Measurements from ENCODE around the gene SLC2A4RG. TPM values are rescaled to one million over a fixed set of nuclear protein-coding genes. Genes with fewer than 3 reads are reported as not detected.

Gene SLC2A4RG
- polyA plus RNA-seq, 1 donor from 2014 or later = 2.0 TPM

DNA sequence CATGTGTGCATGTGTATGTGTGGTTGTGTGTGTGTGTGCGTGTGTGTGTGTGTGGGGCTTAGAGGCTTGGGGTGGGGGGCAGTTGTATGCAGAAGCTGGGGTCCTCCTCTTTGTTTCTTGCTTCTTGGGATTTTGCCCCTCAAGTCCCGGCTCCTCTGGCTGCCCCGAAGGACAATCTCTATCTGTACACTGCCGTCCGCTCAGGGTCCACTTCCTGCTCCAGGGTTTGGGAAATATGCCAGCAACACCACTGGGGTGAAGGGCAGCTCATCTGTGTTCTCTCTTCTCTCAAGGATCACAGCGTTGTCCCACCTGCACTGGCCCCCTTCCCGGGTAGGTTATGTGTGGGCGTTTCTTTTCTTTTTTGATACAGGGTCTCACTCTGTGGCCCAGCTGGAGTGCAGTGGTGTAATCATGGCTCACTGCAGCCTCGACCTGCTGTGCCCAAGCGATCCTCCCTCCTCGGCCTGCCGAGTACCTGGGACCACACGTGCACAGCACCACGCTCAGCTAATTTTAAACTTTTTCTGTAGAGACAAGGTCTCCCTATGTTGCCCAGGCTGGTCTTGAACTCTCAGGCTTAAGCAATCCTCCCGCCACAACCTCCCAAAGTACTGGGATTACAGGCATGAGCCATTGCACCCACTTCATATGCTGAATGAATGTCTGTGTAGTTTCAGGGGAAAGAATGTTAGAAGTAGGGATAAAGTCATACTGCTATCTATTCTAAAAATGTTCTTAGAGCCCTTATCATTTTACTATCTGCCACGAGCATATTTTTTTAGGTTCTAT lies 25.7 kb downstream of the SLC2A4RG start:
- H3K4me3 Mint-ChIP-seq = no peak overlapping the region
- peaks cover 8% of the 10 kb centered on the region for H3K27me3 Mint-ChIP-seq
- no peaks in the 10 kb centered on the region for H3K4me1 Mint-ChIP-seq
- H3K27ac Mint-ChIP-seq = peak overlapping the region in 1 of 3 donors; percentile 77
- no peaks in the 10 kb centered on the region for H3K36me3 Mint-ChIP-seq
- H3K9me3 Mint-ChIP-seq = no peaks in the 10 kb centered on the region

DNA sequence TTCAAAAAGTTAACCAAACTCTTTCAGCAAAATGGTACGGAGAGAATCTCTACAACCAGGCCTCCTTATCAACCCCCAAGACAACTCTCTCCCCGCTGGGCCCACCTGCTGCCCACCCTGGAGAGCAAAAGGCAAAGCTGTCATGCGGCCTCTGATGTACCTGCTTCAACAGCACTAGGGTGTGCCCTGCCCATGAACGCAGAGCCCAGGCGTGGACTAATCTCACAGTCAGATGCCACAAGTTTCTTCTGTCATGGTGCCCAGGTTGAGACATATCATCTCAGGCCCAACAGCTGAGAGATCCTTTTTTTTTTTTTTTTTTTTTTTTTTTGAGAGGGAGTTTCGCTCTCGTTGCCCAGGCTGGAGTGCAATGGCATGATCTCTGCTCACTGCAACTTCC lies 26.3 kb downstream of the SLC2A4RG start:
- Mint-ChIP-seq H3K9me3 (no peaks in the 10 kb centered on the region), H3K4me3 (no peak overlapping the region), H3K27ac (peak overlapping the region in 1 of 3 donors; percentile 77), H3K36me3 (no peaks in the 10 kb centered on the region), H3K4me1 (no peaks in the 10 kb centered on the region), H3K27me3 (peaks cover 8% of the 10 kb centered on the region)

DNA sequence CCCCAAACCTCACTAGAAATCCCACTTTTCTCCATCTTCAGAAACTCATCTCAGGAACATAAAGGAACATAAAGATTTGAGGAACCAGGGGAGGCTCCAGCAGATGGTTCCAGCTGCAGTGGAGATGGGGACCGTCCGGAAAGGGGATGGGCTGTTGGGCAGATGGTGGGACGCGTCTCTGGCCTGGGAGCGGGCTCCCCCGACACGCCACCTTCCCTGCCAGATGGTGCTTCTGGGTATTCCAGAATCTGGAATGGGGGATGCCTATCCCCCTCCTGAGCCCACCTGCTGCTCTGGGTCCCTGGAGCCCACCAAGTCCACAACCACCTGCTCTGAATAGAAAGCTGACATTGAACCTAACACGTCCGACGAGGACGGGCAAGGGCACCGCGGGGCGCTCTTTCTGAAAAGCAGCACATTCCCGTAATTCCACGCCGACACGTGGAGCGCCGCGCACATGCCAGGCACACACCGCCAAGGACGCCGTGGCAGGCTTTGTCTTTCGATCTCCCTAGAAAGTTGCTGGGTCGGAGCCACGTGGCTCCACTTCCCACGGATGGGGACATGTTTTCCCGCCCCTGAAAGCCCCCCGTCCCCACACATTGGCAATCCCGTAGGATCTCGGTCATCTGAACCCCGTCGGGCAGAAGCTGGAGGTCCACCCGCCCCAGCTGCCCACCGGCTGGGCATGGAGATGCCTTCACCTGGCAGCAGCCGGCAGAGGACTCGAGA lies 27.3 kb downstream of the SLC2A4RG start:
- no peaks in the 10 kb centered on the region for H3K36me3 Mint-ChIP-seq
- H3K27ac Mint-ChIP-seq = no peak overlapping the region
- no peaks in the 10 kb centered on the region for H3K4me1 Mint-ChIP-seq
- H3K27me3 Mint-ChIP-seq = peaks cover 8% of the 10 kb centered on the region
- H3K9me3 Mint-ChIP-seq = no peaks in the 10 kb centered on the region
- no peak overlapping the region for H3K4me3 Mint-ChIP-seq

DNA sequence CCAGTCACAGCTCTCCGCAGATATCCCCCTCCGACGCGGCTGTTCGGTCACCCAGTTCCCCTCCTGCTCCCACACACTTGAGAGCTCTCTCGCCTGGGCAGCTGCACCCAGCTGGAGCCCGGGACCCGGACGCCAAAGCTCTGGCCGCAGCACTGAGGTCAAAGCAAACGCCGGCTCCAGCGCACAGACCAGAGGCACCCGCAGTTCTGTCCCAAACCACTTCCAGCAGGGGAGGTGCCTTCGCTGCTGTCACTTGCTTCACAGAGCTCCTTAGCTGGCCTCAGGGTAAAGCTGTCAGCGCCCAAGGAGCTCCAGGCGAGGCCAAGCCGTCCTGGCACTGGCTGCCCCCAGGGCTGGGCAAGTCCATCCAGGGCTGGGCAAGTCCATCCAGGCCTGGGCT lies 27.9 kb downstream of the SLC2A4RG start:
- H3K4me3 Mint-ChIP-seq = no peak overlapping the region
- H3K4me1 Mint-ChIP-seq = no peaks in the 10 kb centered on the region
- H3K36me3 Mint-ChIP-seq = no peaks in the 10 kb centered on the region
- peaks cover 8% of the 10 kb centered on the region for H3K27me3 Mint-ChIP-seq
- H3K9me3 Mint-ChIP-seq = no peaks in the 10 kb centered on the region
- no peak overlapping the region for H3K27ac Mint-ChIP-seq

DNA sequence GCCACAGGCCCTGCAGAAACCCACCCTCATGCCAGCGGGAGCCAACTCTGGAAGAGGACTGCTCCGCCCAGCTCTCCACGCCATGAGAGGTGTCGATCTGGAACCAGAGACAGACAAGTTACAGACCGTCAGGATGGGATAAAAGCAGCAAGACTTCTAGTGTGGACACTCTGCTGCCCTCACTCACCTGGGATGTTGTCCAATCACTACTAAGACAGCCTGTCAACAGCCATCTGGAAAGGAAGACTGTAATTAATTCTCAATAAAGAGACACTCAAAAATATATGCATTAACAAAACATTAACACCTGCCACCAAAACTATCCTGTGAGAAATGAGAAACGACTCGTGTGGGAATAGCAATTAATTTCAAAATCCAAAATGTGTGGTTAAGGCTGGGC lies 28.3 kb downstream of the SLC2A4RG start:
- Mint-ChIP-seq H3K27ac (no peak overlapping the region), H3K4me1 (no peaks in the 10 kb centered on the region), H3K36me3 (no peaks in the 10 kb centered on the region), H3K9me3 (no peaks in the 10 kb centered on the region), H3K27me3 (peaks cover 8% of the 10 kb centered on the region), H3K4me3 (no peak overlapping the region)

DNA sequence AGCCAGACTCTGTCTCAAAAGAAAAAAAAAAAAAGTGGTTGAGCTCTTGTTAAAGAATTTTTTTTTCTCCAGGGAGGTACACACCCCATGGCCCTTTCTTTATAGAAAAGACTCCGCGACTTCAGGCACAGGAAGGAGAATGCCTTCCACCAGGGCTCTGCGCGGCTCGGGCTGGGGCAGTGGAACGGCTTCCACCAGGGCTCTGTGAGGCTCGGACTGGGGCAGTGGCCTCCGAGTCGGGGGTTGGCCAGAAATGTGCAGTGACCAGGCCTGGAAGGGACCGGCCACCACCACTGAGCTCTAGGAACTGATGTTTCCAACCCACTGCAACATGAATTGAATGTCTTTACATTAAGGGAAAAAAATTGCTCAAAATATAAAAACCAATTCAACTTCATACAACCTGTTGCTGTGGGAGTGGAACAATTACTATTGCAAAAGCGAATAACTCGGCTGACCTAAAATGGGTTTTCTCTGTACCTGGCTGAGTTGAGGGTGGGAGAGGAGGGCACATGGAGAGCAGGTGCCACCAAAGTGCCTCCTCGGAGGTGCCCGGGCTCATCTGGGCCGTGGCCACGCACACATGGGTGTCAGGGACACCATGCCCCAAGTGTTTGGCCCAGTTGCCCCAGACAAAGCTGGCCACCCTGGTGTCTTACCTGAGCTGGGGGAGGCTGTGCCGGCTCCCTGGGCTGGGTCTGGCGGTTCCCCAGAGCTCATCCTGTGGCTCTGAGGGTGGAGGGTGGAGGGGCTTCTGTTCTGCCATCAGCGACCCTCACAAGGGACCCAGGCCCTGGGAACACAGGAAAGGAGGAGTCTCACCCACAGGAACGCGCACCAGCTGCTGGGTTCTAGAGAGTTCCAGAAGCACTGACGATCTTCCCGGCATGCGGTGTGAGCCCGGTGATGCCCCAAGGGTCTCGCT lies 29.3 kb downstream of the SLC2A4RG start:
- Mint-ChIP-seq H3K4me3 (no peak overlapping the region), H3K27me3 (peaks cover 7% of the 10 kb centered on the region), H3K27ac (no peak overlapping the region), H3K9me3 (no peaks in the 10 kb centered on the region), H3K4me1 (no peaks in the 10 kb centered on the region), H3K36me3 (no peaks in the 10 kb centered on the region)

DNA sequence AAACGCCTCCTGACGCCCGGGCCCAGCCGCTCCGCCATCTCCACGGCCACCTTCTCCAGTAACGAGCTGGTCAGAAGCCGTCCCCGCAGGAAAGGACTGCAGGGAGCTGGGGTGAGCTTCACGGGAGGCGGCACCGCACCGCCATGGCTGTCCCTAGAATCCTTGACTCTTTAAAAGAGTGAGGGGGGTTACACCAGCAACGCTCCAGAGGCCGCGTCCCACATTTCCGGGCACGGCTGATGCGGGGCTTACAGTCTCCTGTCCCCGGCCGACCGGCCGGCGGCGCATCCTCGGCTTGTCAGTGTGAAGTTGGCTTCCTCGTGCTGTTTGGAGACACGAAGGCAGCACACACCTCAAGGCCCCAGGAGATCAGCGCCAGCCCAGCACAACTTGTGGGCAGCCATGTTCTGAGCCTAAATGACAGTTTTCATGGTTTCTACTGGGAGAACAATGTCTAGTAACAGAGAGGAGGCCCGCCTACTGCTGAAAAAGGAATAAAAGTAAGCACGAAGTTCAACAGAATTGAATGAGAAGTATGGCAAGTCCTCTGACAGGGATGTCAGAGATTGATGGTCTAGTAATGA lies 30.4 kb downstream of the SLC2A4RG start:
- H3K36me3 Mint-ChIP-seq = peaks cover 2% of the 10 kb centered on the region
- H3K9me3 Mint-ChIP-seq = no peaks in the 10 kb centered on the region
- no peak overlapping the region for H3K27ac Mint-ChIP-seq
- no peak overlapping the region for H3K4me3 Mint-ChIP-seq
- H3K27me3 Mint-ChIP-seq = peaks cover 11% of the 10 kb centered on the region
- H3K4me1 Mint-ChIP-seq = no peaks in the 10 kb centered on the region

DNA sequence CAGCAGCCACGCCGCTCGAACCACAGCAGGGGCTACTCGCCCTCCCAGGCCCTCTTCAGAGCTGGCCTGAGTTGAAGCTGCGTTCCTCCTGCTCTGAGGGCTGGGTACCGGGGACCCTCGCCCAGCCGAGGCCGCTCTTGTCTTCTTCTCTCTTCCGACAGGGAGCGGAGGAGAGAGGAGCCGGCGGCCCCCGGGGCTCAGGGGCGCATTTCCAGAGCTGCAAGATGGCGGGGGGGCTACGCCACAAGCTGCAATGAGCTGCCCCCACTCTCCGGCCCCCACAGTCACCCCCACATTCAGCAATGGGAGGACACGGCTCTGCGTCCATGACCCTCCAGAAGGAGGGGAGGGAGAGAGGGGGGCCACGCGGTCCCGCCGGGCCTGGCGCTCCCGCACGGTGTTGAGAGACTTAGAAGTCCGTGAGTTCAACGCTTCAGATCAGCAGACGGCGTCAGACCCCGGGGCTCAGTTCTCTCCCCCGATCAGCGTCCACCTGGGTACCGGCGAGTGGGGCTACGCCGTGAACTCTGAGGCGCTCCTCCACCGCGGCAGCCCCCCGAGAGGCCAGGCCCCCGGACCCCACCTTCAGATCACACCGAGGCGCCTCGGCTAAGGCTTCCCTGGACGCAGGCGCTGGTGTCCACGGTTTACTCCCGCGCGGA lies 31.6 kb downstream of the SLC2A4RG start:
- Mint-ChIP-seq H3K27me3 (peaks cover 10% of the 10 kb centered on the region), H3K9me3 (no peaks in the 10 kb centered on the region), H3K36me3 (peaks cover 2% of the 10 kb centered on the region), H3K27ac (no peak overlapping the region), H3K4me1 (peaks cover 0 to 2% (median 0%) of the 10 kb centered on the region in 3 donors), H3K4me3 (no peak overlapping the region)

DNA sequence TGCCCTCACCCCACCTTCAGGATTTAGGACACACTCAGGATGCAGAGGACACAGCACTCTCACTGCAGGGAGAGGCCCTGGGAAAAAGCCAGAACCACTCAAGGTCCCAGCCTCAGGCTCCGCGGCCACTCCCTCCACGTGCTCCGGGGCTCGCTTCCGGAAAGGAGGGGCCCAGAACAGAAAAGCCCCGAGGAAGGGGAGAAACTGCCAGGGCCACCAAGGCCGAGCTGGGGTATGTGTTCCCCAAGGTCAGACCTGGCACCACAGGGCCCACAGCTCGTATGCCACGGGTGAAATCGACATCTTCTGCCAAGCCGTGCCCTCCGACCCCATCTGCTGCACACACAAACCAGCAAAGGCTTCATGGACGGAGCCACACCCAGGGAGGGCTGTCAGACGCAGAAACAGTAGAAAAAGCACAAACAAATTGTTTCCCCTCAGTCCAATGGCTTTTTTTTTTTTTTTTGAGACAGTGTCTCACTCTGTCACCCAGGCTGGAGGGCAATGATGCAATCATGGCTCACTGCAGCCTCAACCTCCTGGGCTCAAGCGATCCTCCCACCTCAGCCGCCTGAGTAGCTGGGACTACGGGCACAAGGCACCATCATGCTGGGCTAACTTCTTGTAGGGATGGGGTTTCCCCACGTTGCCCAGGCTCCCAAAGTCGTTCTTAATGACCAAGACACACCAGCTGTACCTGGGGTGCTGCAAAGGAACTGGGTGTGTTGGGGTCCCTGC lies 33.4 kb downstream of the SLC2A4RG start:
- Mint-ChIP-seq H3K36me3 (peaks cover 2% of the 10 kb centered on the region), H3K4me1 (peaks cover 0 to 2% (median 0%) of the 10 kb centered on the region in 3 donors), H3K9me3 (no peaks in the 10 kb centered on the region), H3K27me3 (peaks cover 10% of the 10 kb centered on the region), H3K27ac (no peak overlapping the region), H3K4me3 (no peak overlapping the region)

DNA sequence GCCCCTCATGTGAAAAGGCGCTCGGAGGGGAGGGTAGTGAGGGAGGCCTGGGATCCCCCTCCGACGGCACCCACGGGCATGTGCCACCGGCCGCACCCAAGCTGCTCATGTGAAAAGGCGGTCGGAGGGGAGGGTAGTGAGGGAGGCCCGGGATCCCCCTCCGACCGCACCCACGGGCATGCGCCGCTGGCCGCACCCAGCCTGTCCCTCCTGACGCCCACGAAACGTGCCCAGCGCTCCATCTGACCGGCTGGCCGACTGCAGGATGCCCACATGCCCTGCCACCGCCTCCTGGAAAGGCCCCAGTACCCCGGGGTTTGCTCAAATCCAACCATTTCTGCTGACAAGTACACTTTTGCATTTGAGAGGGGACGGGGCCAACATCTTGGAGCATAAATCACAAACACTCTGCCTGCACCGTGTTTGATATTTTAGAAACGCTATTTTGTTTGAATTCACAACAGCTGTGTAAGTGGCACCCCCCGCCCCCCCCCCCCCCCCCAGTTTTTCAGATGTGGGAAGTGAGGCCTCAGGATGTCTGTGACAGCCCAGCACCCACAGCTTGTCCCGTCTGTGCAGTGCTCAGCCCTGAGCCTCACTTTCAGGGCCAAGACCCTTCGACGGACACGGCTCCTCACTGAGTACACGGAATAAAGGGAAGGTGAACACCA lies 34.1 kb downstream of the SLC2A4RG start:
- H3K4me1 Mint-ChIP-seq = peaks cover 0 to 2% (median 0%) of the 10 kb centered on the region in 3 donors
- peak overlapping the region in 1 of 3 donors; percentile 35 for H3K27ac Mint-ChIP-seq
- H3K27me3 Mint-ChIP-seq = peaks cover 10% of the 10 kb centered on the region
- peaks cover 2% of the 10 kb centered on the region for H3K36me3 Mint-ChIP-seq
- no peaks in the 10 kb centered on the region for H3K9me3 Mint-ChIP-seq
- no peak overlapping the region for H3K4me3 Mint-ChIP-seq

DNA sequence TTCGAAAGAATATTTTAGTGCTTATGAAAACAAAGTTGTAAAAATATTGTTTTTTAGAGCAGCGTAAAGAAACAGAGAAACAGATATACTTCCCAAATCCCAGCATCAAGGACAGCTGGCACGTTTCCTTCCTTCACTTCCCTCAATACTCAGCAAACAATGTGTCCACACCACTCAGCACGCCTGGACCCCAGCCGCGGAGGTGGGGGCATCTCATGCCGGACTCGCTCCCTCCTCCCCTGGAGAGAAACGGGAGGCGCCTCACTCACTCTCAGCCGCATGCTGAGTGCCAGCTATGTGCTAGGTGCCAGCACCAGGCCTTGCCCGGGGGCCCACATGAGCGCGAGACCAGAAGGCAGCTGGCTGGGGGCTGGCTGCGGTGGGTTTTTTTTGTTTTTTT lies 34.7 kb downstream of the SLC2A4RG start:
- peaks cover 10% of the 10 kb centered on the region for H3K27me3 Mint-ChIP-seq
- H3K27ac Mint-ChIP-seq = peak overlapping the region in 1 of 3 donors; percentile 35
- H3K36me3 Mint-ChIP-seq = peaks cover 2% of the 10 kb centered on the region
- peak overlapping the region in 1 of 4 donors; percentile 41 for H3K4me3 Mint-ChIP-seq
- no peaks in the 10 kb centered on the region for H3K9me3 Mint-ChIP-seq
- H3K4me1 Mint-ChIP-seq = peaks cover 0 to 2% (median 0%) of the 10 kb centered on the region in 3 donors

DNA sequence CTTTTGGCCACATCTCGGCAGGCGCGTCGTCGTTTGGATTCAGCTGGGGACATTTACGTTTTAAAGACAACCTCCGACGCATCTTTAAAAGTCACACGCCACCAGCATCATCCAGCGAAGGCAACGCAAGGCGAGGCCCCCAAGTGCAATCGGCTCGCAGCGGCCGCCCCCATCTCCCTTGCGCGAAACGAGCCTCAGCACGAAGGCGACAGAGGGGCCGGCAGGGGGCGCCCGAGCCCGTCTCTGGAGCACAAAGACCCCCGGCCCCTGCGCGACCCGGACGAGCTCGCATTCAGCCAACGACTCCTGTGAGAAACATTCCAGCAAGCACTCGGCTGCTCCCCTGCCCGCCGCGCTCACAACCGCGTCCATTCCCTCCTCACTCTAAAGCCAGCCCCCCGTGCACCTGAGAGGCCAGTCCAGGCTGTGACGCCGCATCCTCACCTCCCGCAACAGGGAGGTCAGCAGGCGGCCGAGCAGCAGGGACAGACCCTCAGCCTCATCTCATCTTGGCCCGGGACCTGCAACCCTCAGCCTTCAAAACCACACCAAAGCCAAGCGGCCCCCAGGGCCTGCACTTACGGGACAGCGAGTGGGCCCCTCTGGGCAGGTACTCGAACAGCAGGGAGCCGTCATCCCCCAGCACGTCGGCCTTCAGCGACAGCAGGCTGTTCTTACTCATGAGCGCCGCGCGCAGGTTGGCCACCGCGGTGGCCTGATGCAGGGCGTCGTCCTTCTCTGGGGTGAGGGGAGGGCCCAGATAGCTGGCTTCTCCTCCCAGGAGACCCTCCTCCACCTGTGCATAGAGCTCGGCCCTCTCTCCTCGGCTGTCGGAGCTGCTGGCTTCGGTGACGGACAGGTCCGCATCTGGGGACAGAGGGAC lies 35.8 kb downstream of the SLC2A4RG start:
- Mint-ChIP-seq H3K27ac (no peak overlapping the region), H3K4me1 (peaks cover 0 to 4% (median 2%) of the 10 kb centered on the region in 3 donors), H3K4me3 (no peak overlapping the region), H3K27me3 (peaks cover 10% of the 10 kb centered on the region), H3K36me3 (peaks cover 2% of the 10 kb centered on the region), H3K9me3 (no peaks in the 10 kb centered on the region)

Data from IgD-negative memory B cell (primary cell).